Upper lobe of left lung (tissue), 4 donors: Measurements from ENCODE around the gene GAS2L3.
"Not testable (repeated sequence)": the region's sequence is repeated elsewhere in the genome, so short reads cannot be mapped to it uniquely, and the experiment has no call there.

Source experiments
- EP300 ChIP-seq, 4 donors: sonication (generic); formaldehyde crosslinking; IDR thresholded peaks; one replicate each; pipeline ENCODE4 v1.5.1; 2017; ENCODE audit warnings: antibody characterized with exemption in 4 of 4, control low read depth in 2 of 4
- POLR2A ChIP-seq, 4 donors: fragments of 450-650 bp; IDR thresholded peaks; one replicate each; pipeline ENCODE4 v1.5.1; 2016 to 2017; ENCODE audit warnings: antibody characterized with exemption in 4 of 4, mild to moderate bottlenecking in 2 of 4
- POLR2AphosphoS5 ChIP-seq, 2 donors: sonication (generic); formaldehyde crosslinking; IDR thresholded peaks; one replicate each; pipeline ENCODE4 v1.5.1; 2017; ENCODE audit warnings: antibody characterized with exemption in 2 of 2
- TF ChIP-seq, protein P1 (sequence below), 6 experiments: fragments of 450-650 bp in 4 of 6; fragments of 200-600 bp in 2 of 6; sonication (generic) in 2 of 6; IDR thresholded peaks; one replicate each; pipeline ENCODE4 v1.5.1; 2016 to 2019; ENCODE audit warnings: antibody characterized with exemption in 6 of 6

DNA sequence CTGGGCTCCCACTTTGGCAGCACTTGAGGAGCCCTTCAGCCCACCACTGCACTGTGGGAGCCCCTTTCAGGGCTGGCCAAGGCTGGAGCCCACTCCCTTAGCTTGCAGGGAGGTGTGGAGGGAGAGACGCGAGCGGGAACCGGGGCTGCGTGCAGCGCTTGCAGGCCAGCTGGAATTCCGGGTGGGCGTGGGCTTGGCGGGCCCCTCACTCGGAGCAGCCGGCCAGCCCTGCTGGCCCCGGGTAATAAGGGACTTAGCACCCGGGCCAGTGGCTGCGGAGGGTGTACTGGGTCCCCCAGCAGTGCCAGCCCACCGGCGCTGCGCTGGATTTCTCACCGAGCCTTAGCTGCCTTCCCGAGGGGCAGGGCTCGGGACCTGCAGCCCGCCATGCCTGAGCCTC, 14.2 kb upstream of the GAS2L3 start:
- TF ChIP-seq, protein P1, sequence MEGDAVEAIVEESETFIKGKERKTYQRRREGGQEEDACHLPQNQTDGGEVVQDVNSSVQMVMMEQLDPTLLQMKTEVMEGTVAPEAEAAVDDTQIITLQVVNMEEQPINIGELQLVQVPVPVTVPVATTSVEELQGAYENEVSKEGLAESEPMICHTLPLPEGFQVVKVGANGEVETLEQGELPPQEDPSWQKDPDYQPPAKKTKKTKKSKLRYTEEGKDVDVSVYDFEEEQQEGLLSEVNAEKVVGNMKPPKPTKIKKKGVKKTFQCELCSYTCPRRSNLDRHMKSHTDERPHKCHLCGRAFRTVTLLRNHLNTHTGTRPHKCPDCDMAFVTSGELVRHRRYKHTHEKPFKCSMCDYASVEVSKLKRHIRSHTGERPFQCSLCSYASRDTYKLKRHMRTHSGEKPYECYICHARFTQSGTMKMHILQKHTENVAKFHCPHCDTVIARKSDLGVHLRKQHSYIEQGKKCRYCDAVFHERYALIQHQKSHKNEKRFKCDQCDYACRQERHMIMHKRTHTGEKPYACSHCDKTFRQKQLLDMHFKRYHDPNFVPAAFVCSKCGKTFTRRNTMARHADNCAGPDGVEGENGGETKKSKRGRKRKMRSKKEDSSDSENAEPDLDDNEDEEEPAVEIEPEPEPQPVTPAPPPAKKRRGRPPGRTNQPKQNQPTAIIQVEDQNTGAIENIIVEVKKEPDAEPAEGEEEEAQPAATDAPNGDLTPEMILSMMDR (IDR thresholded peaks at IDR 0.05): not testable (repeated sequence)
- not testable (repeated sequence) for TF ChIP-seq POLR2AphosphoS5, POLR2A, EP300 (IDR thresholded peaks at IDR 0.05)
